Hematopoietic multipotent progenitor cell treated with erythropoietin and hydrocortisone succinate and interleukin-3 and kit ligand, for 17 days (in vitro differentiated cells): ENCODE data around the gene MPP4.
"Not testable (repeated sequence)": the region's sequence is repeated elsewhere in the genome, so short reads cannot be mapped to it uniquely, and the experiment has no call there.

Source experiments
- DNase-seq: peaks from one replicate; pipeline ENCODE4 v3.0.0-alpha.2; 2015; ENCODE audit warnings: low spot score

MPP4 gene

GRCh38 chr2:201671205-201671604, 27.2 kb downstream of the MPP4 start:
- not testable (repeated sequence) for DNase-seq

GRCh38 chr2:201669865-201670264, 28.6 kb downstream of the MPP4 start:
- no peak for DNase-seq

- no peak for DNase-seq
Measured at GRCh38 chr2:201668402-201668910, 30.0 kb downstream of the MPP4 start.

GRCh38 chr2:201664334-201664733, 34.1 kb downstream of the MPP4 start:
- no peak for DNase-seq

GRCh38 chr2:201661366-201661765, 37.1 kb downstream of the MPP4 start:
- no peak for DNase-seq

- no peak for DNase-seq
Measured at GRCh38 chr2:201660293-201660895, 38.0 kb downstream of the MPP4 start.

- no peak for DNase-seq
Measured at GRCh38 chr2:201656740-201657139, 41.7 kb downstream of the MPP4 start.

- DNase-seq: no peak
Measured at GRCh38 chr2:201656102-201656501, 42.3 kb downstream of the MPP4 start.

- DNase-seq: no peak
Measured at GRCh38 chr2:201654616-201655384, 43.6 kb downstream of the MPP4 start.

- no peak for DNase-seq
Measured at GRCh38 chr2:201653221-201653620, 45.2 kb downstream of the MPP4 start.

GRCh38 chr2:201649442-201649841, 49.0 kb downstream of the MPP4 start:
- DNase-seq: no peak

- no peak for DNase-seq
Measured at GRCh38 chr2:201647431-201647830, 51.0 kb downstream of the MPP4 start.

- no peak for DNase-seq
Measured at GRCh38 chr2:201644001-201644400, 54.4 kb downstream of the MPP4 start.

- DNase-seq: no peak
Measured at GRCh38 chr2:201643216-201643890, 55.1 kb downstream of the MPP4 start, which contains the start of gene TMEM237. TMEM237 (minus strand) TSS chr2:201643503; CDS start chr2:201643400, 103 bp downstream.

GRCh38 chr2:201642579-201643215, 55.7 kb downstream of the MPP4 start:
- DNase-seq: peak; percentile 76

- DNase-seq: no peak
Measured at GRCh38 chr2:201642086-201642578, 56.3 kb downstream of the MPP4 start.

- DNase-seq: no peak
Measured at GRCh38 chr2:201639205-201639604, 59.2 kb downstream of the MPP4 start.

- DNase-seq: no peak
Measured at GRCh38 chr2:201638326-201638725, 60.1 kb downstream of the MPP4 start.

GRCh38 chr2:201633661-201634249, 64.7 kb downstream of the MPP4 start:
- no peak for DNase-seq

- DNase-seq: no peak
Measured at GRCh38 chr2:201631041-201631440, 67.4 kb downstream of the MPP4 start.

- no peak for DNase-seq
Measured at GRCh38 chr2:201630577-201630976, 67.9 kb downstream of the MPP4 start.

GRCh38 chr2:201628545-201628944, 69.9 kb downstream of the MPP4 start:
- no peak for DNase-seq
